WI38 (cell line): ENCODE results near the gene NFIC.

Source experiments
- H3K4me3 ChIP-seq: 2 replicates; pipeline ENCODE4 v1.5.1; 2011; ENCODE audit warnings: low read depth, mild to moderate bottlenecking, control low read depth, low read length
- TF ChIP-seq, protein P1 (sequence below): IDR thresholded peaks from 2 replicates; pipeline ENCODE4 v1.5.1; 2012; ENCODE audit warnings: low read depth, mild to moderate bottlenecking, control low read depth, low read length

Gene NFIC

DNA sequence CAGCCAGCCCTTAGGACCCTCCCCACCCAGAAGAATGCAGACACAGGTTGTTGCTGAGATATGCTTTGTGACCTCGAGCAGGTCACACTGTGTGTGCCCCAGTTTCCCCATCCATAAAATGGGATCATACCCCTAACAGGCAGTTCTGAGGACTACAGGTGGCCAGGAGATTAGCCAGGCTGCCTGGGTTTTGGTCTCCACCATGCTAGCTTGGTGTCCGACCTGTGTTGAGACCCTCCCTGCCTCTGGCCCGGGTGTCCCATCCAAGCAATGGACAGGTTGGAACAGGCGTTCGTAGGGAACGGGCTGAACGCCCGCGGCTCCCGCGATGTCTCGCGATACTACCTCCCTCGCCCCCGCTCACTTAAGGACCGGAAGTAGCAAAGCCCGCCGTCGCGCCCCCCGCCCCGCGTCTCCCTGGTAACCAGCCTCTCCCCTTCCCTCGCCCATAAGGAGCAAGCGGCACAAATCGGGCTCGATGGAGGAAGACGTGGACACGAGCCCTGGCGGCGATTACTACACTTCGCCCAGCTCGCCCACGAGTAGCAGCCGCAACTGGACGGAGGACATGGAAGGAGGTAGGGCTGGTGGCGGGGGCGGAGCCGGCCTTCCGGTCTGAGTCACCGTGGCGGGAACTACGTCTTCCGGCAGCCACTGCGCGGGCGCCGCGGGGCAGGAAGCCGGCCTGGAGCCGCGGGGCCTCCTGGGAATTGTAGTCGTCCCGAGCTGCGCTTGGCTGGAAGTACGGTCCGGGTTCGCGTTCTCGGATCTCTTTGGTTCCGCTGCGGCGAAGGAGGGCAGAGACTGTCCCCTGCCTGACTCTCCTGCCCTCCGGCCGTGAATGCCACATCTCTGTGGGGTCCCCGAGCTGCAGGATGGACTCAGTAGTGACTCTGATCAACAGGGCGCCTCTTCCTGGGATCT lies 68.5 kb downstream of the NFIC start:
- peak overlapping the region; percentile 49 for H3K4me3 ChIP-seq
- TF ChIP-seq, protein P1, sequence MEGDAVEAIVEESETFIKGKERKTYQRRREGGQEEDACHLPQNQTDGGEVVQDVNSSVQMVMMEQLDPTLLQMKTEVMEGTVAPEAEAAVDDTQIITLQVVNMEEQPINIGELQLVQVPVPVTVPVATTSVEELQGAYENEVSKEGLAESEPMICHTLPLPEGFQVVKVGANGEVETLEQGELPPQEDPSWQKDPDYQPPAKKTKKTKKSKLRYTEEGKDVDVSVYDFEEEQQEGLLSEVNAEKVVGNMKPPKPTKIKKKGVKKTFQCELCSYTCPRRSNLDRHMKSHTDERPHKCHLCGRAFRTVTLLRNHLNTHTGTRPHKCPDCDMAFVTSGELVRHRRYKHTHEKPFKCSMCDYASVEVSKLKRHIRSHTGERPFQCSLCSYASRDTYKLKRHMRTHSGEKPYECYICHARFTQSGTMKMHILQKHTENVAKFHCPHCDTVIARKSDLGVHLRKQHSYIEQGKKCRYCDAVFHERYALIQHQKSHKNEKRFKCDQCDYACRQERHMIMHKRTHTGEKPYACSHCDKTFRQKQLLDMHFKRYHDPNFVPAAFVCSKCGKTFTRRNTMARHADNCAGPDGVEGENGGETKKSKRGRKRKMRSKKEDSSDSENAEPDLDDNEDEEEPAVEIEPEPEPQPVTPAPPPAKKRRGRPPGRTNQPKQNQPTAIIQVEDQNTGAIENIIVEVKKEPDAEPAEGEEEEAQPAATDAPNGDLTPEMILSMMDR = no peak

DNA sequence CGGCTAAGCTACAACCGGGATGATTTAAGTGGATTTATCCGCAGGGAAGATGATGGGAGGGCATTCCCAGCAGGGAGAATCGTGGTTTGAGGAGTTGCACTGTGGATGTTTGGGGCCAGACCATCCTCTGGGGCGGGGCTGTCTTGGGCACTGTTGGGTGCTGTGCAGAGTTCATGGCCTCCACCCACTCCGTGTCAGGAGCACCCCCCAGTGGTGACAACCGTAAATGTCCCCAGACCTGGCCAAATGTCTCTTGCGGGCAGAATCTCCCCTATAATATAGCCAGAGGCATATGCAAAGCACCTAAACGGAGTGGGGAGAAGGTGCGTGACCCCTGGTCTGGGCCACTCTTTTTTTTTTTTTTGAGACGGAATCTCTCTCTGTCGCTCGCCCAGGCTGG lies 73.7 kb downstream of the NFIC start:
- H3K4me3 ChIP-seq = no peak overlapping the region
- TF ChIP-seq, protein P1 = 0 out of 2 replicates have a peak, but pooled peaks have one; percentile 34

DNA sequence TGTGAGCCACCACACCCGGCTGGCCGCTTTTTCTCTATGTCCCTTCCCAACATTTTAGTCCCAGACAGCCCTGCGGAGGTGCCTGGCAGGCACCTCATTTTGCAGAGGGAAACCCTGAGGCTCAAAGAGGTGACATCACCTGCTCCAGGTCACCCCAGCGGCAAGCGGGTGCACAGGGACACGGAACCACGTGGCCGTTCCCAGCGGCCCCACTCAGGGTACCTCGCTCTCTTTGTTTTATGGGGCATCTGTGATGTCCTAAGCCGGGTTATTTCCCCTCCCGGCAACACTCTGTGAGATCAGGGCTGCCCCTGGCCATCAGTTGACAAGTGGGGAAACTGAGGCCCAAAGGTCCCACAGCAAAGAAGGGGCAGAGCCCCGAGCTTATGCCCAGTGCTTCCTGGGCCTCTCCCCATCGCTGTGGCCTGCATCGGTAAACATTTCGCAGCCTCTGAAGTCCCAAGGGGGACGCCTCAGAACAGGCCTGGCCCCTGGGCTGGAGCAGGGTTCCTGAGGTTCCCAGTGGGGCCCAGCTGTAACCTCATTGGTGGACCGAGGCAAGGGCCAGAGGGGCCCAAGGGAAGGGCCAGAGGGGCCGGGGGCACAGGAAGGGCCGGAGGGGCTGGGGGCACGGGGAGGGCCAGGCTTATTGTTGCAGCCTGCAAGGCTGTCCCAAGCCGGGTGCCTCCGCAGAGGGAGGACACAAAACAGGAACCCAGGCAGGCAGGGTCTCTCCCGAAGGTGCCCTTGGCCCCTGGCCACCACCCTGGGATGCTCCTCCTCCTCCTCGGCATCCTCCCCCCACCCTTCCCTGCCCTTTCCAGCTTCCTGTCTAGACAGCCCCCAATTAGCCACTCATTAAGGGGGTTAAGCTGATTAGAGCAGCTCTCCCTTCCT lies 75.0 kb downstream of the NFIC start:
- TF ChIP-seq, protein P1 = no peak
- no peak overlapping the region for H3K4me3 ChIP-seq

DNA sequence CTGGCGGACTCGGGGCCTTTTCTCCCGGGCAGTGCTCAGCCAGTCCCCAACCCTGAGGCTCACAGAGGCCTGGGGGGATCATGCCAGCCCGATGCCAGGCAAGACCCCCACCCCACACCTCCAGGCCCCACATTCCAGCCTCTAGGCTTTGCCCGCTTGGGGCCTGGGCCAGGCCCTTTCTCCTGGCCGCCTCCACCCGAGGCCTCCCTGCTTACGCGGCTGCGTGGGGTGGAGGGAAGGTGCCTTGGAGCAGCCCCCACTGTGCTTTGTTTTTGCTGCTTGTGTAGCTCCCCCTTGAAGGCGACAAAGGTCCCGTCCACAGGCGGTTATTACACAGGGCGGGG lies 75.6 kb downstream of the NFIC start:
- H3K4me3 ChIP-seq = no peak overlapping the region
- TF ChIP-seq, protein P1 = no peak

DNA sequence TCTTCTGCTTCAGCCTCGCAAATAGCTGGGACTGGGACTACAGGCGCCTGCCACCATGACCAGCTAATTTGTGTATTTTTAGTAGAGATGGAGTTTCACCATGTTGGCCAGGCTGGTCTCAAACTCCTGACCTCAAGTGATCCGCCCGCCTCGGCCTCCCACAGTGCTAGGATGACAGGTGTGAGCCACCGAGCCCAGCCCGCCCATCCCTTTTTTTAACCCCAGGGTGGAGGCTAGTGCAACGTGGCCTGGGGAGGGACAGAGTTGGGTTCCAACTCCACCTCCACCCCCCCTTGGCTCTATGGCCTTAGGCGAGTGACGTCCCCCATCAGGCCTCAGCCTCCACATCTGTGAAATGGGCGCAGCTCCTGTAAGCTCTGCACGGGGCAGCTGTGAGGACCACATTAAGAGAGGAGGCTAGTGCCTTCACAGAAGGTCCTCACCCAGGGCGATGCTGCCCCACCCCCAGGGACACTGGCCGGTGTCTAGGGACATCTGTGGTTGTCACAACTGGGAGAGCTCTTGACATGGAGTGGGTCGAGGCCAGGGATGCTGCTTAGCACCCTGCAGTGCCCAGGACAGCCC lies 76.2 kb downstream of the NFIC start:
- H3K4me3 ChIP-seq = no peak overlapping the region
- TF ChIP-seq, protein P1 = no peak

DNA sequence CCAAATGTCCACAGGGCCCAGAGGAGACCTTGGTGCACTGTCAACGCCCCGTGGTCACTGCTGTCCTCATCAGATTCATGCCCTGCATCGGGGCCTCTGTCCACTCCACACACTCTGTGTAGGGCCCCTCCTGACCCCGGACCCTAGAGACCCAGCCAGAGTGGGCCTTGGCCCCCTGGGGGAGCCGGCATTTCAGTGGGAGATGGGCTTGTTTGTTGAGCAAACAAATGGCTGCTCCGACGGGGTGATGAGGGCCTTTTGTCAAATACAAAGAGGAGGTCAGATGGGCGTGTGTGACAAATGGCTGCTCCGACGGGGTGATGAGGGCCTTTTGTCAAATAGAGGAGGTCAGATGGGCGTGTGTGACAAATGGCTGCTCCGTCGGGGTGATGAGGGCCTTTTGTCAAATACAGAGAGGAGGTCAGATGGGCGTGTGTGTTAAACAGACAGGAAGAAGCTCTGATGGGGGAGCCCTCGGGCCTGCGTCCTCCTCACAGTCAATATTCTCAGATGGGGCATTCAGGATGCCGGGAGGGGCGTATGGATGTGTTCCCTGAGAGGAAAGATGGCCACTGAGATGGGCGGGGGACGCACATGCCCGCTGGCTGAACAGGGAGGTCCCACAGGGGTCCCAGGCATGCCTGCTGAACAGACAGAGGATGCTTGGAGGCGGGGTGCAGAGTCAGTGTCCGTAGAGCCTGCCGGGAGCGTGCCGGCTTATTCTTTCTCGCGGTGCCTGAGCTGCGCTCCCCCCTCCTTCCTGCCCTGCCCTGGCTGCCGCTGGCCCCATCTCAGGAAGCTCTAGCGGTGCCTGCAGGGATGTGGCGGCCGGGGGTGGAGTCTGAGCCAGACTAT lies 77.7 kb downstream of the NFIC start:
- TF ChIP-seq, protein P1 = no peak
- no peak overlapping the region for H3K4me3 ChIP-seq
